Neural cell (in vitro differentiated cells): ENCODE data around the gene ZNF783. TPM values are rescaled to one million over a fixed set of nuclear protein-coding genes. Genes with fewer than 3 reads are reported as not detected.

Experiments used
- H2AFZ ChIP-seq: fragments of 200-600, 300-800 bp; sonication (generic), shearing (Covaris generic); 2 replicates; pipeline ENCODE4 v1.6.0; 2014; ENCODE audit warnings: low read depth, mild to moderate bottlenecking, antibody characterized with exemption, low read length, moderate library complexity
- H3F3A ChIP-seq: fragments of 200-600 bp; shearing (Covaris generic); 2 replicates; pipeline ENCODE4 v1.6.1; 2016; ENCODE audit warnings: mild to moderate bottlenecking, moderate library complexity, mixed read lengths, antibody characterized with exemption, low read length; ENCODE audit not compliant: insufficient read depth, poor library complexity, severe bottlenecking
- H3K27ac ChIP-seq: fragments of 200-600, 300-800 bp; sonication (generic), shearing (Covaris generic); 2 replicates; pipeline ENCODE4 v1.5.1; 2014; ENCODE audit warnings: mild to moderate bottlenecking, low read length, moderate library complexity
- H3K27me3 ChIP-seq: fragments of 300-800, 200-600 bp; sonication (generic), shearing (Covaris generic); 2 replicates; pipeline ENCODE4 v1.6.0; 2014; ENCODE audit warnings: mild to moderate bottlenecking, low read depth, low read length, moderate library complexity; ENCODE audit not compliant: insufficient read depth
- H3K36me3 ChIP-seq: fragments of 300-800, 200-600 bp; sonication (generic), shearing (Covaris generic); 2 replicates; pipeline ENCODE4 v1.5.1; 2014; ENCODE audit warnings: mild to moderate bottlenecking, antibody characterized with exemption, low read length, moderate library complexity; ENCODE audit not compliant: insufficient read depth
- H3K4me2 ChIP-seq: fragments of 300-800, 200-600 bp; sonication (generic), shearing (Covaris generic); 2 replicates; pipeline ENCODE4 v1.6.0; 2014; ENCODE audit warnings: mild to moderate bottlenecking, low read length
- H3K4me3 ChIP-seq: fragments of 300-800, 200-600 bp; sonication (generic), shearing (Covaris generic); 2 replicates; pipeline ENCODE4 v1.5.1; 2014; ENCODE audit warnings: mild to moderate bottlenecking, low read length, moderate library complexity
- H3K79me2 ChIP-seq: fragments of 200-600 bp; shearing (Covaris generic); replicated peaks from 2 replicates; pipeline ENCODE4 v1.6.0; 2014; ENCODE audit warnings: mild to moderate bottlenecking, low read length, moderate library complexity; ENCODE audit not compliant: insufficient read depth
- H3K9ac ChIP-seq: fragments of 300-800, 200-600 bp; sonication (generic), shearing (Covaris generic); 2 replicates; pipeline ENCODE4 v1.6.1; 2016; ENCODE audit warnings: mild to moderate bottlenecking, low read length, mixed read lengths
- H3K9me2 ChIP-seq: fragments of 200-600 bp; shearing (Covaris generic); 2 replicates; pipeline ENCODE4 v1.6.1; 2016; ENCODE audit warnings: mild to moderate bottlenecking, low read length, mixed read lengths; ENCODE audit not compliant: insufficient read depth
- H3K9me3 ChIP-seq: fragments of 200-600, 300-800 bp; sonication (generic), shearing (Covaris generic); 2 replicates; pipeline ENCODE4 v1.6.1; 2016; ENCODE audit warnings: mild to moderate bottlenecking, mixed run types, low read length, moderate library complexity, mixed read lengths
- H4K20me1 ChIP-seq: fragments of 200-600 bp; shearing (Covaris generic); 2 replicates; pipeline ENCODE4 v1.6.1; 2016; ENCODE audit warnings: mild to moderate bottlenecking, mixed run types; ENCODE audit not compliant: insufficient read depth
- CTCF ChIP-seq: fragments of 450-650 bp; IDR thresholded peaks from 2 replicates; pipeline ENCODE4 v1.5.1; 2014; ENCODE audit warnings: antibody characterized with exemption, mild to moderate bottlenecking, moderate library complexity; ENCODE audit not compliant: poor library complexity, severe bottlenecking
- EP300 ChIP-seq: fragments of 450-650 bp; conservative IDR thresholded peaks from 2 replicates; pipeline ENCODE4 v1.6.1; 2014; ENCODE audit warnings: antibody characterized with exemption, mild to moderate bottlenecking, moderate library complexity; ENCODE audit not compliant: poor library complexity, severe bottlenecking
- EZH2 ChIP-seq: fragments of 200-600, 300-800 bp; shearing (Covaris generic), sonication (generic); IDR thresholded peaks from 2 replicates; pipeline ENCODE4 v1.6.1; 2014; ENCODE audit warnings: antibody characterized with exemption, low read length, borderline replicate concordance, mild to moderate bottlenecking; ENCODE audit not compliant: insufficient read depth, poor library complexity, severe bottlenecking
- MXI1 ChIP-seq: fragments of 450-650 bp; conservative IDR thresholded peaks from 2 replicates; pipeline ENCODE4 v1.6.1; 2014; ENCODE audit warnings: antibody characterized with exemption, mild to moderate bottlenecking; ENCODE audit not compliant: poor library complexity, severe bottlenecking
- POLR2AphosphoS5 ChIP-seq: IDR thresholded peaks from 2 replicates; pipeline ENCODE4 v1.6.1; 2012
- RAD21 ChIP-seq: fragments of 450-650 bp; conservative IDR thresholded peaks from 2 replicates; pipeline ENCODE4 v1.6.1; 2014; ENCODE audit warnings: antibody characterized with exemption, mild to moderate bottlenecking, moderate library complexity
- SMC3 ChIP-seq: fragments of 450-650 bp; conservative IDR thresholded peaks from 2 replicates; pipeline ENCODE4 v1.6.1; 2014; ENCODE audit warnings: antibody characterized with exemption, mild to moderate bottlenecking, moderate library complexity; ENCODE audit not compliant: poor library complexity
- TAF1 ChIP-seq: IDR thresholded peaks from 2 replicates; pipeline ENCODE4 v1.6.1; 2012; ENCODE audit warnings: low read depth
- polyA plus RNA-seq: library from polyadenylated mRNA; depleted of rRNA; stranded (reverse); fragments of >200 nt; gene quantifications from 2 replicates; pipeline ENCODE4 v1.2.3, GENCODE V29; 2014
- TF ChIP-seq, protein P1 (sequence below): IDR thresholded peaks from 2 replicates; pipeline ENCODE4 v1.6.1; 2012; ENCODE audit warnings: borderline replicate concordance

The ZNF783 gene
- polyA plus RNA-seq, 1 donor from 2014 or later, result 23.9 TPM

- Histone ChIP-seq H3F3A (no peaks in the 10 kb centered on the region), H3K4me2 (no peak overlapping the region), H3K27ac (no peak overlapping the region)
These were observed 35.2 kb downstream of the ZNF783 start for GRCh38 chr7:149297034-149297755.

GRCh38 chr7:149300620-149301285 is 38.8 kb downstream of the ZNF783 start:
- no peaks in the 10 kb centered on the region for H3F3A ChIP-seq
- H4K20me1 ChIP-seq, result no peaks in the 10 kb centered on the region
- H3K9ac ChIP-seq, result no peak overlapping the region
- no peak overlapping the region for H2AFZ ChIP-seq
- H3K9me2 ChIP-seq, result no peaks in the 10 kb centered on the region
- H3K27me3 ChIP-seq, result no peaks in the 10 kb centered on the region
- no peak overlapping the region for H3K4me3 ChIP-seq
- no peaks in the 10 kb centered on the region for H3K79me2 ChIP-seq
- H3K9me3 ChIP-seq, result no peaks in the 10 kb centered on the region
- no peaks in the 10 kb centered on the region for H3K36me3 ChIP-seq
- H3K4me2 ChIP-seq, result no peak overlapping the region
- H3K27ac ChIP-seq, result no peak overlapping the region
- TF ChIP-seq, protein P1, sequence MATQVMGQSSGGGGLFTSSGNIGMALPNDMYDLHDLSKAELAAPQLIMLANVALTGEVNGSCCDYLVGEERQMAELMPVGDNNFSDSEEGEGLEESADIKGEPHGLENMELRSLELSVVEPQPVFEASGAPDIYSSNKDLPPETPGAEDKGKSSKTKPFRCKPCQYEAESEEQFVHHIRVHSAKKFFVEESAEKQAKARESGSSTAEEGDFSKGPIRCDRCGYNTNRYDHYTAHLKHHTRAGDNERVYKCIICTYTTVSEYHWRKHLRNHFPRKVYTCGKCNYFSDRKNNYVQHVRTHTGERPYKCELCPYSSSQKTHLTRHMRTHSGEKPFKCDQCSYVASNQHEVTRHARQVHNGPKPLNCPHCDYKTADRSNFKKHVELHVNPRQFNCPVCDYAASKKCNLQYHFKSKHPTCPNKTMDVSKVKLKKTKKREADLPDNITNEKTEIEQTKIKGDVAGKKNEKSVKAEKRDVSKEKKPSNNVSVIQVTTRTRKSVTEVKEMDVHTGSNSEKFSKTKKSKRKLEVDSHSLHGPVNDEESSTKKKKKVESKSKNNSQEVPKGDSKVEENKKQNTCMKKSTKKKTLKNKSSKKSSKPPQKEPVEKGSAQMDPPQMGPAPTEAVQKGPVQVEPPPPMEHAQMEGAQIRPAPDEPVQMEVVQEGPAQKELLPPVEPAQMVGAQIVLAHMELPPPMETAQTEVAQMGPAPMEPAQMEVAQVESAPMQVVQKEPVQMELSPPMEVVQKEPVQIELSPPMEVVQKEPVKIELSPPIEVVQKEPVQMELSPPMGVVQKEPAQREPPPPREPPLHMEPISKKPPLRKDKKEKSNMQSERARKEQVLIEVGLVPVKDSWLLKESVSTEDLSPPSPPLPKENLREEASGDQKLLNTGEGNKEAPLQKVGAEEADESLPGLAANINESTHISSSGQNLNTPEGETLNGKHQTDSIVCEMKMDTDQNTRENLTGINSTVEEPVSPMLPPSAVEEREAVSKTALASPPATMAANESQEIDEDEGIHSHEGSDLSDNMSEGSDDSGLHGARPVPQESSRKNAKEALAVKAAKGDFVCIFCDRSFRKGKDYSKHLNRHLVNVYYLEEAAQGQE, result no peak
- TF ChIP-seq RAD21 (no peak), CTCF (no peak), SMC3 (no peak), EP300 (no peak), POLR2AphosphoS5 (no peak)

More at GRCh38 chr7:149297034-149297755, 35.2 kb downstream of the ZNF783 start:
- no peaks in the 10 kb centered on the region for H3K27me3 ChIP-seq
- no peak overlapping the region for H3K9ac ChIP-seq
- no peaks in the 10 kb centered on the region for H4K20me1 ChIP-seq
- no peaks in the 10 kb centered on the region for H3K79me2 ChIP-seq
- H3K9me3 ChIP-seq, result no peaks in the 10 kb centered on the region
- TF ChIP-seq EZH2, result no peak
- no peak for TF ChIP-seq POLR2AphosphoS5
- TF ChIP-seq TAF1, result no peak
- TF ChIP-seq RAD21, result no peak
- TF ChIP-seq MXI1, result no peak
- TF ChIP-seq, protein P1, result no peak
- no peak for TF ChIP-seq EP300
- TF ChIP-seq CTCF, result no peak
- no peak for TF ChIP-seq SMC3
- no peak overlapping the region for H2AFZ ChIP-seq
- no peaks in the 10 kb centered on the region for H3K9me2 ChIP-seq
- H3K4me3 ChIP-seq, result no peak overlapping the region
- no peaks in the 10 kb centered on the region for H3K36me3 ChIP-seq
